ENCODE data around the gene SLC6A3.

DNA sequence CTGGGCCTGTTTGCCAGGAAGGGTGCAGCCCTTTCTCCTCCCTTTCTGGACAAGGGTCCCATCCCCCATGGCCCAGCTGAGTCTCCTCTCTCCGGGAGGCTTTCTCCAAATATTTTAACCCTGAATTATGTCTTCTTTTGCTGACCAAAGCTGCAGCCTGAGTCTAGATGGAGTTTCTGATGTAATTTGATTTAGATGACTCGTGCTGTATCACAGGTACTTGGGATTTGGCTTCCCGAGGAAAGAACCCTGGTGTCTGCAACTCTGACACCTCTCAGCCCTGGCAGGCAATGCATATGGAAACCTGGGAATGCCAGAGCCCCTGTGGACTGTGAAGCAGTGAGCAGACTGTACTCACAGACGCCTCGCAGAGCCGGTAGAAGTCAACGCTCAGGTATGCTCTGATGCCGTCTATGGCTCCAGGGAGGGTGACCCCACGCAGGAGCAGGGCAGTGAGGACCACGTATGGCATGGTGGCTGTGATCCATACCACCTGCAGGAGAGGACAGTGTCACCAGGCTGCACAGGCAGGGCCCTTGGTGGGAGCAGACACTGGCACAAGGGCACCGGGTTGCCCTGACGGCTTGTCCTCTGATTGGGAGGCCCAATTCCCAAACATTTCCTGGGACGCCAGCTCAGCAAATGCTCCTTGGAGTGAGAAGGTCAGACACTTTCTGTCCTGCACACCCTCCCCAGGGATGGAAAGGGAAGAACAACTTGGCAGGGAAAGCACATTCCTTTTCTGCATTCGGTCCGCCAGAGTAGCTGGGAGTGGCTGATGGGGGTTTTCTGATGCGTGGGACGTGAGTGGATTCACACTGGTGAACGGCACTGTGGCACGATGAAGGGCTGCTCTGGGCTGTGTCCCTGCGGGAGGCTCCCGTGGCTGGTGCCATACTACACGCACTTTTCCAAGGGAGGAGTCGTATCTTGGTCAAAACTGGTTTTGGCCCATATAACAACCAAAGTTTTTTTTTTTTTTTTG lies 24.7 kb downstream of the SLC6A3 start:
- TF ChIP-seq EZH2phosphoT487 (IDR thresholded peaks at IDR 0.05; ENCODE audit: insufficient read depth, low read depth): no peak
- TF ChIP-seq EZH2 (IDR thresholded peaks at IDR 0.05; ENCODE audit: insufficient read depth, poor library complexity, severe bottlenecking): no peak

All from GM23248 (cell line).